NCI-H1092 (cell line): Measurements from ENCODE around the gene ADGRE2.

Experiments
- DNase-seq: peaks from one replicate; lab custom pipeline; 2025; lab: John Stamatoyannopoulos, UW

ADGRE2 gene

GRCh38 chr19:14733574-14733973 lies 44.8 kb downstream of the ADGRE2 start:
- no peak for DNase-seq

- no peak for DNase-seq
These were observed 45.9 kb downstream of the ADGRE2 start for GRCh38 chr19:14732510-14732909.

GRCh38 chr19:14731200-14731599 lies 47.2 kb downstream of the ADGRE2 start:
- DNase-seq = no peak

DNA sequence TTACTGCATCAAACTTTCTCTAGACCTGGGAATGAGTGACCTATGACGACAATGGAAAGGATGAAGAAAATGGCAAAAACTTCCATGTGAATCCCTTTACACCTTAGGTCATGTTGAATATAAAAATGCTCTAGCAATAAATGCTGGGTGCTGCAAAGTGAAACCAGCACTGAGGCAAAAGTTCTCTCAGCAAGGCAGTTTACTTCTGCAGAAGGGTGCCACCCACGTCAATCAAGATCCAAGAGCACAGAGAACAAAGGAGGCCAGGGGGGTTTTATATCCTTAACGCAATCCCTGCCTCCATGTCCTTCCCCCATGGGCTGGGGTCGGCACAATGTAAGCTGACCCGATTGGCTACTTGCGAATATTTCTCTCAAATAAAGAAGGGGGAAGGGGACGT lies 49.8 kb downstream of the ADGRE2 start:
- DNase-seq = no peak

- no peak for DNase-seq
These were observed 56.2 kb downstream of the ADGRE2 start for GRCh38 chr19:14722127-14722526.

DNA sequence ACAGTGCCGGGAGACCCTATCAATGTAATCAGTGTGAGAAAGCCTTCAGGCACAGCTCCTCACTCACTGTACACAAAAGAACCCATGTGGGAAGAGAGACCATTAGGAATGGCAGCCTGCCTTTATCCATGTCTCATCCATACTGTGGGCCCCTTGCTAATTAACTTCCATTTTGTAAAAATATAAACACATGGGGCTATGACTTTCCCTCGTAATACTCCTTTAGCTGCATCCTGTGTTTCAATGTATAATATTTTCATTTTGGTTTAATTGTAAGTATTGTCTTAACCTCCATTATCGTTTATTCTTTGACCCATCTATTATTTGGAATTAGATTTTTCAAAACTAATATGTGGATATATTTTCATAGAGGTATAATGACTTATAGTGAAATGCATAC lies 59.2 kb downstream of the ADGRE2 start:
- DNase-seq = no peak

- DNase-seq = no peak
These were observed 59.7 kb downstream of the ADGRE2 start for GRCh38 chr19:14718522-14719116.

DNA sequence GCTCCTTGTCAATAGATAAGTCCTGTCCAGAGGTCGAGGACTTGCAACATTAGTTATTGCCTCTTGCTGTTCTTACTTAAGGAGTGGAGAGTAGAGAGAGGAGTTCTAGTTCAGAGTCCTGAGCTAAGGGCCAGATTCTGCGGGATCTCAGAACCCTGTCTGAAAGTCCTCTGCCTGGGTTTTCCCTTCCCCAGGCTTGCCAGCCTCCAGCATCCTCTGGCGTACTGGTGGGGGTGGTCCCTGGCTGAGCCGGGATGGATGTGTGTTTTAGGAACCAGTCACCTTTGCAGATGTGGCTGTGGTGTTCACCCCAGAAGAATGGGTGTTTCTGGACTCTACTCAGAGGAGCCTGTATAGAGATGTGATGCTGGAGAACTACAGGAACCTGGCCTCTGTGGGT lies 62.5 kb downstream of the ADGRE2 start:
- no peak for DNase-seq

- no peak for DNase-seq
These were observed 73.9 kb downstream of the ADGRE2 start for GRCh38 chr19:14704450-14704849.

GRCh38 chr19:14703833-14704232 lies 74.5 kb downstream of the ADGRE2 start:
- no peak for DNase-seq

DNA sequence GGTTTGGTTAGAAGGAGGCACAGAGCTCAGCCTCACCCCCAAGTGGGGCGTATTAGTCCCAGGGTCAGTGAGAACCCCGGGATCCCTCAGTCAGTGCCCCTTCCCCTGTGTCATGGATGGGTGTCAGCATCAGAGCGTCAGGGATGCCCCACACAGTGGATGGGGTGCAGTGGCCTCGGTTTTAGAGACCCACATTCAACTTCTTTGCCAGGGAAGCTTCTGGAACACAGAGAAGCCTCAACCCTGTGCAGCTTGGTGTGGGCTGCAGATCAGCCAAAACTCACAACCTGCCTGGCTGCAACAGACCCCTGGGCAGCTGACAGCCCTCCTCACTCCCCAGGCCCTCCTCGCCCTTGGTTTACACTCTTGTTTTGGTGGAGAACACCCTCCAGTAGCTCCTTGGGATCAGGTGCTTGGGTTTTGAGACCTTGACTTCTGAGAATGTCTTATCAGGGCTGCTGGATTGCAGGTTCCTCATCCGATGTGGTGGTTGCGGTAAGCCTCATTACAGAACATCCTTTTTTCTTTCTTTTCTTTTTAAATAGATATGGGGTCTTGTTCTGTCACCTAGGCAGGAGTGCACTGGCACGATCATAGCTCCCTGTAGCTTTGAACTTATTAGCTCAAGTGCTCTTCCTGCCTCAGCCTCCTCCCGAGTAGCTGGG lies 77.5 kb downstream of the ADGRE2 start:
- DNase-seq = no peak

GRCh38 chr19:14699641-14700040 lies 78.7 kb downstream of the ADGRE2 start:
- DNase-seq = no peak

GRCh38 chr19:14695471-14695870 lies 82.9 kb downstream of the ADGRE2 start:
- DNase-seq = no peak

DNA sequence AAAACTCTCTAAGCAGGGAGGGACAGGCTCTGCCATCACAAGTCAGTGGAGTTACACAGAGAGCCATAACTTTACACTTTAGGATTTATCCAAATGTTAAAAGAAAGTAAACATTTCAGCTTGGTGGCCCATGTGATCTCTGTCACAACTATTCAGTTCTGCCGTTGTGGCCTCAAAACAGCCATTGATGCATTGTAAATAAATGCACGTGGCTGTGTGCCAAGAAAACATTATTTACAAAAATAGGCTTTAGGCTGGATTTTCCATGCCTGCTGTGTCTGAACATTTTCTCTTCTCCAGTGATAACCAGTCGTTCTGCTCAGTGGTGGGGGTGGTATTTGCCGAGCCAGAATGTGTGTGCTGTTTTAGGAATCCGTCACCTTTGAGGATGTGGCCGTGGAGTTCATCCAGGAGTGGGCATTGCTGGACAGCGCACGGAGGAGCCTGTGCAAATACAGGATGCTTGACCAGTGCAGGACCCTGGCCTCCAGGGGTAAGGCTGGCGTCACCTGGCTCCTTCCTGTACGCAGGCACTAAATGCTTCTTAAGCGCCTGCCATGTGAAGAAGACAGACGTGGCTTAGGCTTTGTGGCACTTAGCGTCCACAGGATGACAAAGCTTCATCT lies 83.6 kb downstream of the ADGRE2 start:
- DNase-seq = no peak

DNA sequence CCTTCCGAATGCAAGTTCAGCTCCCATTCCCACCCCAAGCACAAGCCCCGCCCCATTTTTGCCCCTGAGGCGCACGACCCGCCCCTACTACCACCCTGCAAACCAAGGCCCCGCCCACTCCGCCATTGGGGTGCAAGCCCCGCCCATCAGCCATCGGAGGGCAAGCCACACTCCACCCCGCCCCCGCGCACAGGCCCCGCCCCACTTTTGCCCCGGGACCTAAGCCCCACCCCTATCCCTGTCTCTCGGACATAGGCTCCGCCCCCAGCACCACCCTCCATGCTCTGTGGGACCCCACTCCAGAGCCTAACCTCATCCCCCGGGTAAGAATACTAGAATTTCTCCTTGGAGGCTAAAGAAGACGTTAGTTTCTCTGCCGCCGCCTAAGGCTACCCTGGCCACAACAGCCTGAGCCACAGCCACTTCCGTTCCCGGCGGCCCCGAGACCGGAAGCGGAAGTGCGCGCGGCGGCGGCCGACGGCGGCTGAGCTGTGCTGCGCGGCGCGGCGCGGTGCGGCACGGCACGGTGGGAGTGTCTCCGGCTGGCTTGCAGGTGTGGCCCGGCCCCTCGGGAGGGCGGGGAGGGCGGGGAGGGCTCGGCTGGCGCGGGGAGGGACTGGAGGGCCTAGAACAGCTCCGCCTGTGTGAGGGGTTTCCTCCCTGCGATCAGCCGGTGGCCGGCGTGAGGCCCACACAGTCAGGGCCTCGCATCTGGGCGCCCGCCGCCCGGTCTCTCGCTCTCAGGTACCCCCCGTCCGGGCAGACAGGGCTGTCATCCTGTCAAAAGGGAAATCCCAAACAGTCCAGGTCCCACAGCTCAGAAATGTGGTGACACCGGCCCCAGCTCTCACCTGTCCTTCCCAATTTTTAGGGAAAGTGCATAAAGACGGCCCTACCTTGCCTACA lies 88.5 kb downstream of the ADGRE2 start, which contains the start of gene ZNF333:
TSS of gene ZNF333 (plus strand) at position 451 of the 906 bp plus-strand sequence. CDS start 3,444 bp downstream, outside the sequence.
- peak; percentile 89 for DNase-seq

- peak; percentile 10 for DNase-seq
These were observed 91.9 kb downstream of the ADGRE2 start for GRCh38 chr19:14686411-14686810.

DNA sequence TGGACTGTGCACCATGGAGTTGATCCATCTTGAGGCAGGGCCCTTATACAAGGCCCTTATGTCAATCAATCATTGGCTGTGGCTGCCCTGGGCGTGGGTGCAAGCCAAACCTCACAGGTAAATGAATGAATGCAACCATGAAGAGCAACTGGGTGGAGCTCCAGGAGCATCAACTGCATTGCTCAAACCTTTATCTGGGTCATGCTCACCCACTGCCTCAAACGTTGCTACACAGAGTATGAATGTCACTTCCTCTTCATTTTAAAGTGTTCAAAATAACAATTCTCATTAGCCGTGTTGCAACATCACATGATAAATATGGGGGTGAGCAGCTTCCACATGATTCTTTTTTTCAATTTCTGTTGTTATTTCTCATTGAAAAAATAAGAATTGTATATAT lies 94.9 kb downstream of the ADGRE2 start:
- DNase-seq = no peak
